ENCODE data around the gene SYT11.

- TF ChIP-seq GATA2 (IDR thresholded peaks at IDR 0.05; ENCODE audit: low read depth, low read length) (no peak), GATA3 (IDR thresholded peaks at IDR 0.05; ENCODE audit: low read depth, low read length) (no peak)
These were observed 20.9 kb downstream of the SYT11 start for GRCh38 chr1:155880251-155880650.

Measured in SH-SY5Y (cell line).